ENCODE measurements around the gene AADACL3.
"Not testable (repeated sequence)": the region's sequence is repeated elsewhere in the genome, so short reads cannot be mapped to it uniquely, and the experiment has no call there.

Gene AADACL3, protein sequence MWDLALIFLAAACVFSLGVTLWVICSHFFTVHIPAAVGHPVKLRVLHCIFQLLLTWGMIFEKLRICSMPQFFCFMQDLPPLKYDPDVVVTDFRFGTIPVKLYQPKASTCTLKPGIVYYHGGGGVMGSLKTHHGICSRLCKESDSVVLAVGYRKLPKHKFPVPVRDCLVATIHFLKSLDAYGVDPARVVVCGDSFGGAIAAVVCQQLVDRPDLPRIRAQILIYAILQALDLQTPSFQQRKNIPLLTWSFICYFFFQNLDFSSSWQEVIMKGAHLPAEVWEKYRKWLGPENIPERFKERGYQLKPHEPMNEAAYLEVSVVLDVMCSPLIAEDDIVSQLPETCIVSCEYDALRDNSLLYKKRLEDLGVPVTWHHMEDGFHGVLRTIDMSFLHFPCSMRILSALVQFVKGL

DNA sequence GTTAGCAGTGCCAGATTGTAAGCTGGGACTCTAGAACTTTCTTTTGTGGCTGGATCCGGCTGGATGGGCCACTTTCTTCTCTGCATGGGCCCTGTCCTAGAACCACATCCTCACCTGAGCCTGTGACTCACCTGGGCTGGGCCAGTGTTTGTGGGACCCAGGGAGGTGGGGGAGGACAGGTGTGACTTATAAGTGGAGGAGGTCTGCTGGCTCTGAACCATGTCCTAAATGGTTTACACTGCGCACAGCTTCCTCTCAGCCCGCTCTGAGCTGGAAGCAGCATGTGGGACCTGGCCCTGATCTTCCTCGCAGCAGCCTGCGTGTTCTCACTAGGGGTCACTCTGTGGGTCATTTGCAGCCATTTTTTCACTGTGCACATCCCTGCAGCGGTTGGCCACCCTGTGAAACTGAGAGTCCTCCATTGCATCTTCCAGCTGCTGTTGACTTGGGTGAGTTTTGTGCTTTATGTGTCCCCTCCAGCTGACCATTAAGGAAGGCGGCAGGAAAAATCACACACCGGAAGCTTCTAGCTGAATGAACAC is at the start of gene AADACL3:
TSS of gene AADACL3 (plus strand) at position 215 of the 542 bp plus-strand sequence. CDS start at position 282, 67 bp downstream.
- FAIRE-seq = no peak

DNA sequence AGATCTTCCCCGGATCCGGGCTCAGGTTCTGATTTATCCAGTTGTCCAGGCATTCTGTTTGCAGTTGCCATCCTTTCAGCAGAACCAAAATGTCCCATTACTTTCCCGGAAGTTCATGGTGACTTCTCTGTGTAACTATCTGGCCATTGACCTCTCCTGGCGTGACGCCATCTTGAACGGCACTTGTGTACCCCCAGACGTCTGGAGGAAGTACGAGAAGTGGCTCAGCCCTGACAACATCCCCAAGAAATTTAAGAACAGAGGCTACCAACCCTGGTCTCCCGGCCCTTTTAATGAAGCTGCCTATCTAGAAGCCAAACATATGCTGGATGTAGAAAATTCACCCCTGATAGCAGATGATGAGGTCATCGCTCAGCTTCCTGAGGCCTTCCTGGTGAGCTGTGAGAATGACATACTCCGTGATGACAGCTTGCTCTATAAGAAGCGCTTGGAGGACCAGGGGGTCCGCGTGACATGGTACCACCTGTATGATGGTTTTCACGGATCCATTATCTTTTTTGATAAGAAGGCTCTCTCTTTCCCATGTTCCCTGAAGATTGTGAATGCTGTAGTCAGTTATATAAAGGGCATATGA is 49.7 kb upstream of the AADACL3 start:
- FAIRE-seq = no peak

DNA sequence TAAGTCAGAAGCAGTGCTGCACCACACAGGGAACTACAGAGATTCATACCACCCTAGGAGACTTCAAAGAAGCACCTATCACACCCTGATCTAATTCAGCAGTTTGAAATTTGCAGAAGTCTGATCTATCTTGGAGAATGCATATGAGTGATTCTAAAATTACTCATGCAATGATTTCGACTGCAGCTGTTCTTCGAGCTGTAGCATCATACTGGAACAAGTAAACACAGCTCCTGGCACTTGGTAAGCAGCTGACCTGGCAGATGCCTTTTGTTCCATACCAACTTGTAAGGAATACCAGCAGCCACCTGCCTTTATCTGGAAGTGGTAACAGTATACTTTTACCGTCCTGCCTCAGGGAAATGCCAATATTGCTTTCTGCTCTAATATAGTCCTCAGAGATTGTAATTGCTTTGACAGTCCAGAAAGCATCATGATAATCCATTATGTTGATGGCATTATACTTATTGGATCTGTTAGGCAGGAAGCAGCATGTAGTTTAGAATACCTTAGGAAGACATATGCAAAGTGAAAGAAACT is 46.3 kb upstream of the AADACL3 start:
- FAIRE-seq = no peak

DNA sequence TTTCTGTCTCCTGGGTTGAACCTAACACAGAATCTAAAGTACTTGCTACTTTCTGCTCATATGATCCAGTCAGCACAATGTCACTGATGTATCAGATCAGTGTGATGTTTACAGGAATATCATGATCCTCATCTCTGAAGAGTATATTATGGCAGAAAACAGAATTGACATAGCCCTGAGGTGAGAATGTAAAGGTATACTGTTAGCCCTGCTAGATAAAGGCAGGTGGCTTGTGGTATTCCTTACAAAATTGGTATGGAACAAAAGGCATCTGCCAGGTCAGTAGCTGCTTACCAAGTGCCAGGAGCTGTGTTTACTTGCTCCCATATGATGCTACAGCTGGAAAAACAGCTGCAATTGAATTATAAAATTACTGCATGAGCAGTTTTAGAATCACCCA is 41.6 kb upstream of the AADACL3 start:
- FAIRE-seq = no peak

DNA sequence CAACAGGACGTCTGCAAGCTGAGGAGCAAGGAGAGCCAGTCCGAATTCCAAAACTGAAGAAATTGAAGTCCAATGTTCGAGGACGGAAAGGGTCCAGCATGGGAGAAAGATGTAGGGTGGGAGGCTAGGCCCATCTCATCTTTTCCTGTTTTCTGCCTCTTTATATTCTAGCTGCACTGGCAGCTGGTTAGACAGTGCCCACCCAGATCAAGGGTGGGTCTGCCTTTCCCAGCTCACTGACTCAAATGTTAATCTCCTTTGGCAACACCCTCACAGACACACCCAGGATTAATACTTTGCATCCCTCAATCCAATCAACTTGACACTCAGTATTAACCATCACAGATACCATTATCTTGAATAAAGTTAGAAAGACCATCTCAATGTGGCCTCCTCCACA is 39.8 kb upstream of the AADACL3 start:
- FAIRE-seq = not testable (repeated sequence)

DNA sequence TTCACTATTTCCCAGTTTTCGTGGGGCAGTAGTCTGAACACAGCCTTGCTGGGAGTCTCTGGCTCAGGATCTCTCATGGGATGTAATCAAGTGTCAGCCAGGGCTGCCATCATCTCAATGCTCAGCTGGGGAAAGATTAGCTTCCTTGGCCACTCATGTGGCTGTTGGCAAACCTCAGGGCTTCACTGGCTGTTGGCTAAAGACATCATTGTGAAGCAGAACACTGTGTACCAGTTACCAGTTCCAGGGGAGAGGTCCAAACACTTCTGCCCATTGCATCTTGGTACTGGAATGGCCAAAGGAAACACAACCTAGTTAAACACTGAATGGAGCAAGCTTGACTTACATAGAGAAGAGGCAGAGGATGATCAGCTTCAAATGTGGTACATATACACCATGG is 38.3 kb upstream of the AADACL3 start:
- no peak for FAIRE-seq

DNA sequence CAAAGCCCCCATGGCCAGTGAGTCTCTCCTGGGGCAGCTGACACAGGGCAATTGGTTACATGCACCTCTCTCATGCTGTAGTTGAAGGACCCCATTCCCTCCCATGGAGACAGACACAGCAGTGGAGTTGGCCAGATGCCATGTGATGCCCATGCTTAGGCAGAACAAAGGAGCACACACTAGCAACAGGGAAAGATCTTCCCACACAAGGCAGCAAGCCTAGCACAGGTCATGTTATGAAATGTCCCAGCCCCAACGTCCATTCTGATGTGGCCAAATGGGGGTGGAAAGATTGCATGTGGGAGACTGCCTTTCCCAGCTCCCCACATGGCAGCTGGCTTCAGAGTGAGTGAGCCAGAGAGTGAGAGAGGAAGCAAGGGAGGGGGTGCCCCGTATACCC is 37.6 kb upstream of the AADACL3 start:
- FAIRE-seq = no peak

DNA sequence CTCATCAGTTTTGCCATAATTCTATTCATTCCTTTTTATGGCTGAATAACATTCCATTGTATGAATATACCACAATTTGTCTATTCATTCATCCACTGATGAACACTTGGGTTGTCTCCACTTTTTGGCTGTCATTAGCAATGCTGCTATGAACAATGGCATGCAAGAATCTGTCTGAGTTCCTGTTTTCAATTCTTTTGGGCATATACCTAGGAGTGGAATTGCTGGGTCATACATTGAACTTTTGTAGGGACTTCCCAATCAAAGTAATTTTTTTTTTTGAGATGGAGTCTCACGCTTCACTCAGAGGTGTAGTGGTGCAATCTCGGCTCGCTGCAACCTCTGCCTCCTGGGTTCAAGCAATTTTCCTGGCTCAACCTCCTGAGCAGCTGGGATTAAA is 37.1 kb upstream of the AADACL3 start:
- no peak for FAIRE-seq

DNA sequence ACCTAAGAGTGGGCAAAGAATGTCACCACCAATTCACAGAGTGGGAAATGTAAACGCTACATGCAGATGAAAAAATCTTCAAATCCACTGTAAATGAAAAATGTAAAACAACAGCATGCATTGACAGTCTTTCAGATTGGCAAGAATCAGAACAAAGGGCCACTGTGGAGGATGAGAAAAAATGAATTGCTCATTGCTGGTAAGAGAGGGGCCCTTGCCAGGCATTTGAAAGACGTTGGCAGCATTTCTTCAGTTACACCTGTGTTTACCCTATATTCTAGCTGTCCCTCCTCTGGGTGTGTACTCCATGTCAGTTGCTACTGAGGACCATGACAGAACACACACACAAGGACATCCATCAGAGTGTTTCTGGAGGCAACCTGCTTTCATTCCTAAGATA is 25.8 kb upstream of the AADACL3 start:
- FAIRE-seq = no peak

DNA sequence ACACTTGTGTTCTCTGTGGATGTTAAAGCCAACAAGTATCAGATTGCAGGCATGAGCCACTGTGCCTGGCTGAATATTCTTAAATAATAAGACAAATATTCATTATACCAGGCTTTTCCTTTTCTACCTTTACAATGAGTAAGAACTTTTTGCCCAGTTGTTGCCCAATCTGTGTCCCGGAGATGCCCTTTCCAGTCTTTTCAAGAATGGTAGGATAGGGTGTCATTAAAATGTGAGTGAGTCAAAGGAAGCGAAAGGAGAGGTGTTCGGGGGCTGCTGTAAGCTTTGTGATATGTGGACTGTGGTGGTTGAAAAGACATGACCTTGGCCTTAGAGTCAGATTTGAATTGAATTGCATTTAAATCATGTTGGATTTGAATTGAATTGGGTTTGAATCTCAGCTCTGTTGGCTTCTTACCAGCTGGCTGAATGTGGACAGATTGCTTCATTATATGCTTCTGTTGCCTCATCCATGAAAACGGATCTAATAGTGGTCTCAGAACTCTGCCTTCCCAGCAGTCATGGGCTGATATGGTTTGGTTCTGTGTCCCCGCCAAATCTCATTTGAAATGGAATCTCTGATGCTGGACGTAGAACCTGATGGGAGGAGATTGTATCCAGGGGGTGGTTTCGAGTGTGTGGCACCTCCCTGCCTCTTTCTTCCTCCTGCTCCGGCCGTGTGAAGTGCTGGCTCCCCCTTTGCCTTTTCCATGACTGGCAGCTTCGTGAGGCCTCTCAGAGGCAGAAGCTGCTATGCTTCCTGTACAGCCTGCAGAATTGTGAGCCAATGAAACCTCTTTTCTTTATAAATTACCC is 22.7 kb upstream of the AADACL3 start:
- FAIRE-seq = no peak

DNA sequence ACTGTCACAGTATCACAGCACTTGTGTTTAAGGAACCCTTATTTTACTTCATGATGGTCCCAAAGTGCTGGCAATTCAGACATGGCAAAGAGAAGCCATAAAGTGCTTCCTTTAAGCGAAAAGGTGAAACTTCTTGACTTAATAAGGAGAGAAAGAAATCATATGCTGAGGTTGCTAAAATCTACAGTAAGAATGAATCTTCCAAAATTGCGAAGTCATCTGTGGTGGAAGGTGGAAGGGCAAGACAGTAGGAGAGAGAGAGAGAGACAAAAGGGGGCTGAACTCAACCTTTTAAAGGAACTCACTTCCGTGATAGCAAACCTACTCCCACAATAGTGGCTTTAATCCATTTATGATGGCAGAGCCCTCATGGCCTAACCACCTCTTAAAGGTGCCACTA is 19.3 kb upstream of the AADACL3 start:
- no peak for FAIRE-seq

DNA sequence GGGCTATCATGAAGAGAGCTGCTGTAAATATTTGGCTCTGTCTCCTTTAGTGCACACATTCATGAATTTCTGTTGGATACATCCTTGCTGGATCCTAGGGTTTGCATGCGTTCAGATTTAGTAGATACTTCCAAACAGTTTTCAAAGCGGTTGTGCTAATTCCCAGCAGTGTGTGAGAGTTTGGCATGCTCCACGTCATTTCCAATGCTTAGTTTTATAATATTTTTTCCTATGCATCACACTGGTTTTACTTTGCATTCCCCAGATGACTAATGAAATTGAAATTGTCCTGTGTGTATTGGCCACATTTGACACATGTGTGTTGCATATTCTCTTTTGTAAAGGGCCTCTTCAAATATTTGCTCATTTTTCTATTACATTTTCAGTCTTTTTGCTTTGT is 18.5 kb upstream of the AADACL3 start:
- no peak for FAIRE-seq

DNA sequence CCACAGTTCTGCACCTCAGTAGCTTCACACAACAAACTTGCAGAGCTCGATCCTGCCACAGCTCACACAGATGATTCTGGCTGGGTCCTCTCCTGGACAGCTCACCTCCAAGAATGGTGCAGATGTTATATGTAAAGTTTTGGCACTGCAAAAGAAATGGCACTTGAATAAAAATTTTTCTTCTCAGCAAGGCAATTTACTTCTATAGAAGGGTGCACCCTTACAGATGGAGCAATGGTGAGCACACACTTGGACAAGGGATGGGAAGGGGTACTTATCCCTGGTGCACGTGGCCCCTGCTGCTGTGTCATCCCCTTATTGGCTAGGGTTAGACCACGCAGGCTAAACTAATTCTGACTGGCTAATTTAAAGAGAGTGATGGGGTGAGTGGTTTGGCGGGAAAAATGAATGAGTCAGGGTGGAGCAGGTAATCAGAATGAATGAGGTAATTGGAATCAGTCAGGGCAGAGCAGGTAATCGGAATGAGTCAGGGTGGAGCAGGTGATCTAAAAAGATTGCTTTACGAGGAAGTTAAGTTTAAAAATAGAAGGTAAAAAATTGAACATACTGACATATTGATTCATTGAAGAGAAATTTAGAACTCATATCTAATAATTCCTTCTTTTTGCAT is 12.0 kb upstream of the AADACL3 start:
- no peak for FAIRE-seq

DNA sequence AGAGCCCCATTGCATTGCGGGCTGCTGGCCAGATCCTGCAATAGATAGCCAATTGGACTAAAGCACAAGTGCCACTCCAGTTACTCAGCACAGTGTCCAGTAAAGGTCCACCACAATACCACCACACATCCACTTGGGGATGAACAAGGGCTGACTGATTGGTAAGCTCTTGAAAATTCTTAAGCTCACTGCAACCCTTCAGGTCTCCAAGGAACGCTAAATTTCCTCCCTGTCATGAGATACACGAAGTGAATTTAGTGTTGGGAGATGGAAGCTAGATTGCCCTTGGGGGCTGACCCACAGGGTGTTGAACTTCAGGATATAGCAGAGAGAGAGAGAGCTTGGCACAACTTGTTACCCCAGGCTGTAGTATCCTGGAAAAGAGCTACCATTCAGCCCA is 9.8 kb upstream of the AADACL3 start:
- no peak for FAIRE-seq

DNA sequence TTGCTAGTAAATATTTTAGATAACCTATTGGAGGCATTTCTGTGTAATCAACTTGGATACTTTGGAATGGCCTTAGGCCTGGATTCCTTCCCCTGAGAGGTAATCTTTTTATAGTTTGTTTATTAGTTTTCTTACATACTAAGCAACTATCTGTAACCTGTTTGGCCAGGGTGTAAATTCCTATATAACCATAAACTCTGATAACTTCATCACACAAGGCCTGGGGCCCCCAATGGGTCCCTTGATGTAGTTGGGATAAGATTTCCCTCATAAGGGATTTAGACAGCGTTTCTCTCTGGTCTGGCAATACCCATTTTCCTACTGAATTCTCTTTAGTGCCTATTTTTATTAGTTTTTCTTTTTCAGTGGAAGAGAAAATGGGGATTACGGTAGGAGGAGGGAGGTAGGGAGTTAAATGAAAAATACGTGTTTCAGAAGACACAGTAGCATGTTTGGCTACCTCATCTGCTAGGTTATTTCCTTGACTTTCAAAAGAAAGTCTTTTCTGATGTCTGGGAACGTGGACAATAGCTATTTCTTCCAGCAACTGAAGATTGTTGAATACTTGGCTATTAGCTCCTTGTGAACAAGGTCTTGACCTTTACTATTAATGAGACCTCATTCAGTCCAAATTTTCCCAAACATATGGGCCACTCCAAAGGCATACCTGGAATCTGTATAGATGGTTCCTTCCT is 7.4 kb upstream of the AADACL3 start:
- FAIRE-seq = no peak

DNA sequence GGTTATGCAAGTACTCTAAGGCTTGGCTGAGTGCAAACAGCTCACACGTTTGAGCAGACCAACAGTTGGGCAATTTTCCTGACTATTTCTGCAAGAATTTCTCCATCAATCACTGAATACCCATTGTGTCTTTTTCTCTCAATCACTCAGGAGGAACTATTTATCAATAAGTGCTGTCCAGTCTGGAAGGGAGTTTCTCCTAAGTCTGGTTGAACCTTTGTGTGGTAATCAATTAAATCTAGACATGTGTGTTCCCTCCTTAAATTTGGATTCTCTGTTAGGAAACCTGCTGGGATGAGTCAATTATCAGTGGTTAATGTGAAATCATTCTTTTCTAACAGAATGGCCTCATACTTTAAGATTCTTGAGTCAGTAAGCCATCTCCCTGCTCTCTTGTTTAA is 6.8 kb upstream of the AADACL3 start:
- no peak for FAIRE-seq

DNA sequence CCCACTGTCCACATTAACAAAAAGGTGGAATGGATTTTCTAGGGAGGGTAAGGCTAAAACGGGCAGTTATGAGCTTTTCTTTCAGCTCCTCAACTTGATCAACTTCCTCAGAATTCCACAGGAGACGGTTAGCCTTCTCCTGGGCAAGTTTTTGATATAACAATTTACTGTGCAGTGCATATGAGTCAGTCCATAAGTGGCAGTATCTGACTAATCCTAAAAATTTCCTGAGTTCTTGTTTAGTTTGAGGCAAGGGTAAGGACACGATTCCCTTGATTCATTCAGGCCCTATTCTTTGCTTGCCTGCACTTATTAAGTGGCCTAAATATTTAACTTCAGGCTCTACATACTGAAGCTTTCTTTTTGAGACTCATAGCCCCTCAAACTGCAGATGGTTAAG is 6.2 kb upstream of the AADACL3 start:
- FAIRE-seq = no peak

DNA sequence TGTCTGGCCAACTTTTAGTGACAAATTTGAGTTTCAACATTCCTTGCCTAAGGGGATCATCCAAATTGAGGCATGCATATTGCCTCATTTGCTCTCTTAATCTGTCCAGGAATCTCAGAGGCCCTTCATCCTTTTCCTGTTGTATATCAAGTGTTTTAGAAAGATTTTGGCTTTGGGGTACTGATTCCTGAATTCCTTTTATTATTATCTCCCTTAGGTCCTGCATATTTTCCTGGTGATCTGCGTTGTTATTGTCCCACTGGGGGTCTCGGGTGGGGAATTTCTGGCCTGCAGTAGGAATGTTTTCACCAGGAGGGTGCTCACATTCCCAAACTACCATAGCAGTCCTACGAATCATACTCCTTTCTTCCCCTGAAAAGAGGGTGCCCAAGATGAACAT is 4.4 kb upstream of the AADACL3 start:
- FAIRE-seq = no peak

DNA sequence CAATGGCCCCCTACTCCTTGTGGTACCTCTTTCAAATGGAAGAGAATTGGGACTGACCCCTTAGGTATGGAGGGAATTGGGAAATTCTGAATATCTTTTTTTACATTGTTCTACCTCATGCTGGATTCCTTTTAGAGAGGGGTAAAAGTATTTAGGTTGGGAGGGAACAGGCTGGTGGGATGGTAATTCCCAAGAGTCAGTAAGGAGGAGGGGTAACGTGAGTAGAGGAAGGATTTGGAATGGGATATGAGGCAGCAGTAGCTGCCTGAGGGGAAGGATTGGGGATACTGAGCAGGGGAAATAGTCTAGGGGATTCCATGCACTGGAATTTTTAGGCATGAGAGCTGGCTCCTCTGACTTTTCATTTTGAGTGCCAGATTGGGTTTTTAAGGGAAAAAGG is 3.8 kb upstream of the AADACL3 start:
- FAIRE-seq = no peak

DNA sequence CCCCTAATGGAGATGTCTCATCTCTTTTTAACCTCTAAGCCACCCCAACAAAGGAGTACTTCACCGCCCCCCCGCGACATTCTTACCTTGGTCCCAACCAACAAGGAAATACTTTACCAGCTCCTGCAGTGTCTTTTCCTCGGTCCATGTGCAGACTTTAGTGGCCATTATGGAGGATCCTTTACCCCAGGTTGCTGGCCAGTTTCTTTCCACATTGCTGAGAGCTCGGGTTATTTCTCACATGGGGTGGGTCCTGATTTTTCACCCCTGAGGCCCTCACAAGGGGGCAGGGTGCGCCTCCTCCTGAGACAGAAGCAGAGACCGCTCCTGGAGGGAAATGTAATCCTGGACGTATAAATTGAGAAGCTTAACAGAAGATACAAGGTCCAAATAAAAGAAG is 3.0 kb upstream of the AADACL3 start:
- FAIRE-seq = no peak

DNA sequence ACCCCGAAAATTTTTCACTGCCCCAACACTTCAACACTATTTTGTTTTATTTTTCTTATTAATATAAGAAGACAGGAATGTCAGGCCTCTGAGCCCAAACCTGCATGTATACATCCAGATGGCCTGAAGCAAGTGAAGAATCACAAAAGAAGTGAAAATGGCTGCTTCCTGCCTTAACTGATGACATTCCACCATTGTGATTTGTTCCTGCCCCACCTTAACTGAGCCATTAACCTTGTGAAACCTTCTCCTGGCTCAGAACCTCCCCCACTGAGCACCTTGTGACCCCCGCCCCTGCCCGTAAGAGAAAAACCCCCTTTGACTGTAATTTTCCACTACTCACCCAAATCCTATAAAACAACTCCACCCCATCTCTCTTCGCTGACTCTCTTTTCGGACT is 2.3 kb upstream of the AADACL3 start:
- not testable (repeated sequence) for FAIRE-seq
